ENCODE data around the gene GPR37L1.

- TF ChIP-seq CREB1 (IDR thresholded peaks at IDR 0.05; ENCODE audit: low read depth), result no peak
- TF ChIP-seq EZH2 (IDR thresholded peaks at IDR 0.05; ENCODE audit: borderline replicate concordance, control insufficient read depth, low read depth, low read length), result no peak
- TF ChIP-seq SUPT20H (IDR thresholded peaks at IDR 0.05; ENCODE audit: borderline replicate concordance, control insufficient read depth, low read depth, low read length), result no peak
- TF ChIP-seq CTCF (IDR thresholded peaks at IDR 0.05 in 2 of 3, conservative IDR thresholded peaks at IDR 0.05 in 1 of 3; ENCODE audit: control insufficient read depth in 2 of 3, extremely low read depth in 1 of 3, insufficient read depth in 1 of 3, low read depth in 3 of 3, low read length in 3 of 3), result no peak
Measured at GRCh38 chr1:202148391-202148790, 25.7 kb downstream of the GPR37L1 start.
